ENCODE data around the gene GNAS-AS1. TPM values are rescaled to one million over a fixed set of nuclear protein-coding genes. Genes with fewer than 3 reads are reported as not detected.
A peak's percentile ranks its signal among the peaks of the same experiment; 100 is the strongest.

GNAS-AS1 gene
- total RNA-seq, 1 experiment from 2014 or later: 6.8 TPM

GRCh38 chr20:58882704-58883089 lies 32.0 kb upstream of the GNAS-AS1 start:
- H3K27ac ChIP-seq: no peak overlapping the region
- no peaks in the 10 kb centered on the region for H3K36me3 ChIP-seq (ENCODE audit: low read depth)
- H3K27me3 ChIP-seq (ENCODE audit: insufficient read depth, low read depth): no peaks in the 10 kb centered on the region
- BruUV-seq (replicated peaks): no TSS peak
- H3K9me3 ChIP-seq (ENCODE audit: insufficient read depth, low read depth): no peaks in the 10 kb centered on the region
- H2AFZ ChIP-seq: no peak overlapping the region
- no peaks in the 10 kb centered on the region for H3K9me2 ChIP-seq (ENCODE audit: insufficient read depth)
- CTCF ChIA-PET: interaction anchor here (0.7 kb wide), 1 partner anchor 474 kb away, joined by 3 read pairs; no protein-coding TSS in a partner anchor
- H4K20me1 ChIP-seq (ENCODE audit: insufficient read depth): no peaks in the 10 kb centered on the region
- no peak overlapping the region for H3K4me2 ChIP-seq
- intact Hi-C loops (cut with micrococcal nuclease; ENCODE audit: unreplicated experiment): no loop called here
- peaks cover 5% of the 10 kb centered on the region for H3K79me2 ChIP-seq (ENCODE audit: low read depth)
- peaks cover 10% of the 10 kb centered on the region for H3K4me1 ChIP-seq (replicated peaks; ENCODE audit: insufficient read depth)
- TF ChIP-seq, protein P1, sequence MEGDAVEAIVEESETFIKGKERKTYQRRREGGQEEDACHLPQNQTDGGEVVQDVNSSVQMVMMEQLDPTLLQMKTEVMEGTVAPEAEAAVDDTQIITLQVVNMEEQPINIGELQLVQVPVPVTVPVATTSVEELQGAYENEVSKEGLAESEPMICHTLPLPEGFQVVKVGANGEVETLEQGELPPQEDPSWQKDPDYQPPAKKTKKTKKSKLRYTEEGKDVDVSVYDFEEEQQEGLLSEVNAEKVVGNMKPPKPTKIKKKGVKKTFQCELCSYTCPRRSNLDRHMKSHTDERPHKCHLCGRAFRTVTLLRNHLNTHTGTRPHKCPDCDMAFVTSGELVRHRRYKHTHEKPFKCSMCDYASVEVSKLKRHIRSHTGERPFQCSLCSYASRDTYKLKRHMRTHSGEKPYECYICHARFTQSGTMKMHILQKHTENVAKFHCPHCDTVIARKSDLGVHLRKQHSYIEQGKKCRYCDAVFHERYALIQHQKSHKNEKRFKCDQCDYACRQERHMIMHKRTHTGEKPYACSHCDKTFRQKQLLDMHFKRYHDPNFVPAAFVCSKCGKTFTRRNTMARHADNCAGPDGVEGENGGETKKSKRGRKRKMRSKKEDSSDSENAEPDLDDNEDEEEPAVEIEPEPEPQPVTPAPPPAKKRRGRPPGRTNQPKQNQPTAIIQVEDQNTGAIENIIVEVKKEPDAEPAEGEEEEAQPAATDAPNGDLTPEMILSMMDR (conservative IDR thresholded peaks at IDR 0.05): no peak
- no peak for TF ChIP-seq EZH2 (IDR thresholded peaks at IDR 0.05; ENCODE audit: low read depth)
- no peaks in the 10 kb centered on the region for H3F3A ChIP-seq (ENCODE audit: insufficient read depth, low read depth)
- POLR2A ChIA-PET (ENCODE audit: unreplicated experiment): no interaction called here
- no peak for DNase-seq
- no peak overlapping the region for H3K4me3 ChIP-seq

DNA sequence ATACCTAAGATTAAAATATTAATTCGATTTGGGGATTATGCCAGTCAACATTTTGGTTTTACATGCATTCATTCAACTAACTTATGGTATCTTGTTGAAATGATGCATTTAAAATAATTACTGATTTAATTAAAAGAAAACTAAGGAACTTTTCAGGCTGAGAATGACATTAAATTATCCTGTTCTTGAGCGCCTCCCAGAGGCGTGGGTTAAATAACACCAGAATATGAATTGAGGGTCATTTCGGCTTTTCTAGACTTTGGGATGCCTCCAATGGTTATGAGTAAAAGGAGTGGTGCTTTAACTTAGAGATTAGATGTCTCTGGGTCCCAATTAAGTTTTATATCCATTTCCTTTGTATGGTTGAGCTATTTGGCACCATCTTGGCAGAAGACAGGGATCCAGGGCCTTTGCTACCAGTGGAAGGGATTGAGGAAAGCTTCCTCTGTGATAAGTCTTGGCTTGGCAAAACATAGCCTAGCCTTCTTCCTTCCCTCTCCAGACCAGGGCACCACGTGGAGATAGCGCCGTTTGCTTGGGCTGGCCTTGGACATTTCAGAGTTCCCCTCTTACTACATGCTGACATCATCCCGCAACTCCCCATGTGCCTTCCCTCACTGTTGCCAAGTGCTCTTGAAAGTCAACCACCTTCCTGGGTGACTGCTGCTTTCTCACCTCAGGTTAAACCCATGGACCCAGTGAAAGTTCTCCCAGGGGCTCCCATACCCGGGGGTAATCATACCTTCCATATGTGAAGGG lies 30.5 kb upstream of the GNAS-AS1 start:
- intact Hi-C loops (cut with micrococcal nuclease; ENCODE audit: unreplicated experiment): no loop called here
- no peaks in the 10 kb centered on the region for H3K79me2 ChIP-seq (ENCODE audit: low read depth)
- no peak for DNase-seq
- H3K4me3 ChIP-seq: no peak overlapping the region
- CTCF ChIA-PET: no interaction called here
- H4K20me1 ChIP-seq (ENCODE audit: insufficient read depth): no peaks in the 10 kb centered on the region
- H2AFZ ChIP-seq: no peak overlapping the region
- no peaks in the 10 kb centered on the region for H3K36me3 ChIP-seq (ENCODE audit: low read depth)
- POLR2A ChIA-PET (ENCODE audit: unreplicated experiment): no interaction called here
- no peaks in the 10 kb centered on the region for H3K9me3 ChIP-seq (ENCODE audit: insufficient read depth, low read depth)
- TF ChIP-seq, protein P1 (conservative IDR thresholded peaks at IDR 0.05): peak; percentile 54; the same call in 1 of the 2 replicates
- no peak for TF ChIP-seq EZH2 (IDR thresholded peaks at IDR 0.05; ENCODE audit: low read depth)
- H3K27ac ChIP-seq: no peak overlapping the region
- no peaks in the 10 kb centered on the region for H3F3A ChIP-seq (ENCODE audit: insufficient read depth, low read depth)
- no peak overlapping the region for H3K4me2 ChIP-seq
- BruUV-seq (replicated peaks): no TSS peak
- H3K9me2 ChIP-seq (ENCODE audit: insufficient read depth): no peaks in the 10 kb centered on the region
- H3K4me1 ChIP-seq (replicated peaks; ENCODE audit: insufficient read depth): no peaks in the 10 kb centered on the region
- no peaks in the 10 kb centered on the region for H3K27me3 ChIP-seq (ENCODE audit: insufficient read depth, low read depth)

GRCh38 chr20:58880441-58880840 lies 29.7 kb upstream of the GNAS-AS1 start:
- H3K36me3 ChIP-seq (ENCODE audit: low read depth): no peaks in the 10 kb centered on the region
- intact Hi-C loops (cut with micrococcal nuclease; ENCODE audit: unreplicated experiment): no loop called here
- no TSS peak for BruUV-seq (replicated peaks)
- H3K27ac ChIP-seq: no peak overlapping the region
- H2AFZ ChIP-seq: no peak overlapping the region
- H3K4me3 ChIP-seq: no peak overlapping the region
- H3K9me2 ChIP-seq (ENCODE audit: insufficient read depth): no peaks in the 10 kb centered on the region
- H4K20me1 ChIP-seq (ENCODE audit: insufficient read depth): no peaks in the 10 kb centered on the region
- H3F3A ChIP-seq (ENCODE audit: insufficient read depth, low read depth): no peaks in the 10 kb centered on the region
- H3K9me3 ChIP-seq (ENCODE audit: insufficient read depth, low read depth): no peaks in the 10 kb centered on the region
- TF ChIP-seq, protein P1 (conservative IDR thresholded peaks at IDR 0.05): no peak
- no peak for TF ChIP-seq EZH2 (IDR thresholded peaks at IDR 0.05; ENCODE audit: low read depth)
- no peaks in the 10 kb centered on the region for H3K27me3 ChIP-seq (ENCODE audit: insufficient read depth, low read depth)
- DNase-seq: no peak
- H3K79me2 ChIP-seq (ENCODE audit: low read depth): no peaks in the 10 kb centered on the region
- ChIA-PET POLR2A (ENCODE audit: unreplicated experiment) (no interaction called here), CTCF (no interaction called here)
- H3K4me2 ChIP-seq: no peak overlapping the region
- no peaks in the 10 kb centered on the region for H3K4me1 ChIP-seq (replicated peaks; ENCODE audit: insufficient read depth)
